NT2/D1 (cell line): ENCODE results near the gene MFRP.

ENCODE experiments used
- SUZ12 ChIP-seq: IDR thresholded peaks from 2 replicates; pipeline ENCODE4 v1.6.1; 2011; ENCODE audit not compliant: insufficient read length, insufficient read depth; ENCODE audit errors: extremely low read depth
- YY1 ChIP-seq: IDR thresholded peaks from 2 replicates; pipeline ENCODE4 v1.6.1; 2011; ENCODE audit not compliant: insufficient read length, insufficient read depth

DNA sequence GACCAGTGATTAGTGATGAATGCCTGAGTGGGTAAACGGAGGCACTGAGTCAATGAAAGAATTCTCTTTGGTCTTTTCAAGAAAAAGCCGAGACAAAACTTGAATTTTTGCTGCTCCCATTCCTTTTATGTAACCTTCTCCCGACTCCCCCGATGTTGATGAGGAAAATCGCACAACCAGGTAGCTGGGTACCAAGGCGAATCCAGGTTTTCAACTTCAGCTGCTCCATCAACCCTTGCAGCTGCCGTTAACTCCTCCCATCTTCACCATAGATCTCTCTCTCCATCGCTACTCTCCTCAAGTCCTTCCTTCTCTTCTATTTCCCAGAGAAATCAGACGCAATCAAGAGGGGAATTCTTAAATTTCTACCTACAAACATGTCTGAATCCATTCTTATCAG lies 35.6 kb upstream of the MFRP start:
- TF ChIP-seq YY1, result no peak
- TF ChIP-seq SUZ12, result no peak
